ENCODE data around the gene B3GAT3. TPM values are rescaled to one million over a fixed set of nuclear protein-coding genes. Genes with fewer than 3 reads are reported as not detected.
"Not testable (repeated sequence)": the region's sequence is repeated elsewhere in the genome, so short reads cannot be mapped to it uniquely, and the experiment has no call there.

B3GAT3 gene
- total RNA-seq, 1 experiment from 2014 or later: 23.3 TPM

DNA sequence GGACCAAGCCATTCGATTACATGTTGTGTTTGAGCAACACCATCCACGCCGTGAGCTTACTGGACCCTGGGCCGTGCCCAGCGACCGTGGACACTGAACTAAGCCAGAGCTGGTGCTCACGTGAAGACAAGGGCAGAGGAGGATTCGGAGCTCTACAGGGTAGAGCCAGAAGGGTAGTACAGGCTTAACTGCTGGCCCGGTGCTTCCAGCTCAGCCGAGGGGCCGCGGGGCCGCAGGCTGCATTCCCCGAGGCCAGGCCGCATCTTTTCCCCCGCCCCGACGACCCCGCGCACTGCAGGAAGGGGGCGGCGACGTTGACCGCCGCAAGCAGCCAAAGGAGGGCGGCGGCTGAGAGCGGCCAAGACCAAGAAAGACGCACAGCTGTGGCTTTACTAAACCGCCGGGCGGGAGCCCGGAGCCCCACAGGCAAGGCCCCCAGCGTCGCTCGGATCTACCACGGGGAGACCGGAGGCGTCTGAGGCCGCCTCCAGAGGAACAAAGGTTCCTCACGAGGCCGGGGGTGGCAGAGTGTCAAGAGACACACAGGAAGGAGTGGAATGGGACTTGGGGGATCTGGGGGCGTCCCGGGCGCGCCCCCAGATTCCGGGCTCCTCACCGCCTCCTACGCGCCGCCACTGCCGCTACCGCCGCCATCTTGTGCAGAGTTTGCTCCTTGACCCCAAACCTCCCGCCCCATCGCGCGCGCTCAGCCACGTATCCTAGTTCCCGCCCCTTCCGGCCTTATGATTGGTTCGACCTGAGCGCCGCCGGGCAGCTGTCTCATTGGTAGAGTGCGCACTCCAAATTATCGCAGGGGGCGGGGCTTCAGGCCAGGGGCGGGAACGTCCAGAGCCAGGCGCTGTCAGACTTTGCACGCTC lies 24.4 kb upstream of the B3GAT3 start, which contains the start of gene GANAB:
Gene GANAB (minus strand): TSS at position 668 of the 879 bp plus-strand sequence. CDS start 14 bp downstream, at position 654.
- DNase-seq (ENCODE audit: low read depth): peak; percentile 97

- DNase-seq (ENCODE audit: low read depth): no peak
Measured at GRCh38 chr11:62645671-62645945, 23.8 kb upstream of the B3GAT3 start.

- DNase-seq (ENCODE audit: low read depth): no peak
Measured at GRCh38 chr11:62644220-62644619, 22.4 kb upstream of the B3GAT3 start.

DNA sequence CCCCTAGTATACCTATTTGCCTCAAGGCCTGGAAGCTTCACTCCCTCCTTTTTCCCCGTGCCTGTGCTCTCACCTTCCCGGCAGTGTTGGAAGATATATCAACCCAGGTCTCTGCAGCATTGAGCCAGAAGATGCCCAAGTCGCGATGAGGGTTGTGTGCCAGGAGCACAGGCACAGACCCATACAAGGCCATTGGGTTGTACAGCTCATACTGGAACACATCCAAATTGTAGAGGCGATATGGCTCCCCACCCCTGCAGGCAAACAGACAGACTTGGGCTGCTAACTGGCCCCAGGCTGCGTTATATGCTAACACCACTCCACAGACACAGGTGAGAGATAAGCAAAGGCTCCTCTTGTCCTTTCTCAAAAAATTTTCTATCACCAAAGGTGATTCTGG lies 10.7 kb upstream of the B3GAT3 start:
- DNase-seq (ENCODE audit: low read depth): no peak

DNA sequence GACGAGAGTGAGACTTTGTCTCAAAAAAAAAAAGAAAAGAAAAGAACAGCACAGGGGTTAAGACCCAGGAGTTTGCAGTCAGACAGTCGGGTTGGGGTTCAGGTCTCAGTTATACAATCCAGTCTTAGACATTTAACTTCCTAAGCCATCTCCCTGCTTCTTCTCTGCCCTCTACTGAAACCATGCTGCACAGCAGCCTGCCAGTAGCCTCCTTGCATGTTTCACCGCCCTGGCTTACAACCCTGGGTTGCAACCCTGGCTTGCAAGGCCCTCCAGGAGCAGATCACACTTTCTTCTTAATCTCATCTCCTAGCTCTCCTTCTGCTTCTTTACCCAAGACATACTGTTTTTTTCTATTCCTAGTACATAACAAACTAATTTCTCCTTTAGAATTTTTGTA lies 5.9 kb upstream of the B3GAT3 start:
- DNase-seq (ENCODE audit: low read depth): no peak

GRCh38 chr11:62622476-62623089 lies 797 bp upstream of the B3GAT3 start:
- DNase-seq (ENCODE audit: low read depth): no peak

DNA sequence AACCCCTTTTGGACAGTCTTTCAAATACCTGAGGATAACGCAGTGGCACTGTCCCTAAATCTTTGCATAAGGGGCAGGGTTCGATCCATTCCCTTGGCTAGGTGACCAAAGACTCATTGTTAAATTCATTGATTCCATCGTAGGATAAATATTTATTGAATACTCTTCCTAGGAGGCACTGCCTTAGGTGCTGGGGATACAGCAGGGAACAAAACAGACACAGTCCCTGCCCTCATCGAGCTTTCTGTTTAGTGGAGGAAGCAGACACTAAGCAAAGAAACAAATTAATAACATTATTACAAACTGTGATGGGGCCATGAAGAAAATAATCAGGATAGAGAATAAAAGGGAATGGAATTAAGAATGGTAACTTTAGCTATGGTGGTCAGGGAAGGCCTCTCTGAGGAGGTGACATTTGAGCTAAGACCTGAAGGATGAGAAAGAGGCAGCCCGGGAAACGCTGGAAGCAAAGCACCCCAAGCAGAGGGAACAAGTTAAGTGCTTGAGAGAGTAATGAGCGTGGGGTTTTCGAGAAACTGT lies 689 bp downstream of the B3GAT3 start:
- DNase-seq (ENCODE audit: low read depth): no peak

GRCh38 chr11:62616957-62617356 lies 4.8 kb downstream of the B3GAT3 start:
- not testable (repeated sequence) for DNase-seq (ENCODE audit: low read depth)

DNA sequence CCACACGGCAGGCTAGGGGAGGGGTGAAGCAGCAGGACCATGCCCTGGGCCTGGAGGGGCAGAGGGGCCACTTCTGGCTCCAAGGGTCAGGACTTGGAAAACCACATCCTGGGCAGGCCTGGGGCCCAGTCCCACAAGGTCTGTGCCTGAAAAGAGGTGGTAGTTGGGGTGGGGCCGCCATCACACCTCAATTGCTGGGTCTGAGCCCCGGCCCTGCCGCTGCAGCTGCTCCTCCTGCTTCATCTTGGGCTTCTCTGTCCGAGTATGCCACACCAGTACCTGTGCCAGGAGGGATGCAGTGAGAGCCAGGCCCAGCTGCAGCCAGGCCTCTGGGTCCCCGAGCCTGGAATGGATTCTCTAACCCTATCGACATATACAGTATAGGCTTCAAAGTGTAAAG lies 6.3 kb downstream of the B3GAT3 start:
- no peak for DNase-seq (ENCODE audit: low read depth)

- DNase-seq (ENCODE audit: low read depth): no peak
Measured at GRCh38 chr11:62614275-62614674, 7.5 kb downstream of the B3GAT3 start.

GRCh38 chr11:62613291-62613778 lies 8.5 kb downstream of the B3GAT3 start:
- DNase-seq (ENCODE audit: low read depth): no peak

DNA sequence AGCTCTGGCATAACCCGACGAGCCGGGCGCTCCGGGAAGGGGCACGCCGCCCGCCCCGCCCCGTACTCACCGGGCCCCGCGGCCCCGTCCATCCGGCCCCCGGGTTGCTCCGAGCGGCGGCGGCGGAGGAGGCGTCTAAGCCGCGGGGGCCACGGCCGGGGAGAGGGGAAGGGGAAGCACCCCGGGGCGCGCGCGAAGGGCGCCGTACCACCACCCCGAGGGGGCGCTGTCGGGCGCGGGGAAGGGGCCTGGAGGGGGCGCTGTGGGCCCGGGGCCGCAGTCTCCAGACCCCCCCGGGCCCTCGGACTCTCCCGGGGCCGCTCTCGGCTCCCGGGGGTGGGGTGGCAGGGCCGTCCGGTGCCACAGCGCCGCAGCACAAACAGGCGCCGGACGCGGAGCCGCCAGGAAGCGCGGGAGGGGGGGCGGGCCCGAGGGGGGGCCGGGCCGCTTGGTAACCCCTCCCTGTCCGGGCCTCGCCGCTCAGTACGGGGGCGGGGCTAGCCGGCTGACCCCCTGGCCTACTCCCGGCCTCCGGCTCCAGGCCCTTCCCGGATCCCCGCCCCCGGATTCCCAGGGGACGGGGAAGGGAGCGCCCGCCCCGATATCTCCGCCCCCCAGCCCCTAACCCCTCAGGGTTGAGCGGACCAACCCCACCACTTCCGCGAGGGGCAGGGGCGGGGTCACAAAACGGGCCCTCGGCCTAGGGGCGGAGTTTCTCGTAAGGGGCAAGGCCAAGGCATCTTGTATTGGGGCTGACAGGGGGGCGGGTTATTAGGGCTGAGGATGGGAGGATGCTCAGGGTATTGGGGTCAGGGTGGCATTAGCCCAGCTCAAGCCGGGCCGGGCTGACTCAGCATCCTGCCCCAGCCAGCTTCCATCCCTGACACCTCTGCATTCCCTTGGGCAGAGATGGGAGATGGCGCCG lies 9.2 kb downstream of the B3GAT3 start, which contains the start of the genes EML3 and ROM1:
Gene EML3 (minus strand): TSS at position 410 of the 925 bp plus-strand sequence. CDS start 318 bp downstream, at position 92.
Gene ROM1 (plus strand): TSS at position 892 of the 925 bp plus-strand sequence. CDS start 25 bp downstream, at position 917.
- peak; percentile 88 for DNase-seq (ENCODE audit: low read depth)

GRCh38 chr11:62611705-62612365 lies 10.0 kb downstream of the B3GAT3 start:
- peak; percentile 77 for DNase-seq (ENCODE audit: low read depth)

DNA sequence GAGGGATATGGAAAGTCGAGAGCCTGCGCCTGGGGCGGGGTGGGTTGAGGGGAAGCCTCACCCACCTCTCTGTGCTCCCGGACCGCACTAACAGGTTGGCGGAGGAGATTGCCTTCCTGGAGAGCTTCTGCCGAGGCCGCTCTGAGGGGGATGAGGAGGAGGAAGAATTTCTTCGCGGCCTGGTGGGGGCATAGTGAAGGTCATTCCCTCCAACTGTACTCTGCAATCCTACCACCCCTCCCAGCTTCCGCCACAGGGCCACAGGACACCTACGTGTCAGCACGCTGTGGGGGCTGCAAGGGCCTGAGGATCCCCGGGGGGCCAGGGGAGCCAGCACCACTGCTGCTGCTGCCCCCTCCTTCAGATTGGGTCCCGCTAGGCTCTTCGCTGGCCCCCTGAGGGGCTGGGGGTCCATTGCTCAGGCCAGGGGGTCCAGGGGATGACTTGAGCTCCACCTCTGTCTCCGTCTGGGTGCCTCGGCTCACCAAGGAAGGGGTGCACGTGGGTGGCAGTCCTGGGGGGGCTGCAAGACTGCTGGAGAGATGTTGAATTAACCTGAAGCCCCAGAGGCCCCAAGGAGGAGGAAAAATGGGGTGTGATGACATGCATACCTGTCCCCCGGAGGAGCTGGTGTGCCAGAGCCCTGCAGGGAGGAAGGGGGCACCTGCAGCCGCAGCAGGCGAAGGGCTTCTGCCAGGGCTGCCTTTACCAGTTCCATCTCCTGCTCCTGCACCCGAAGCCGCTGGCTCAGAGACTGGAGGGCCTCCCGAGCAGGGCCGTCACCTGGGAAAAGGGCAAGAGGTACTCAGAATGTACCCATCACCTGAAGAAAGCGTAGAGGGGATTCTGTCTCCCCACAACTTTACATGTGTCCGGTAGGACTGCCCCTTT lies 10.7 kb downstream of the B3GAT3 start:
- DNase-seq (ENCODE audit: low read depth): no peak

GRCh38 chr11:62610403-62610802 lies 11.4 kb downstream of the B3GAT3 start:
- DNase-seq (ENCODE audit: low read depth): no peak

DNA sequence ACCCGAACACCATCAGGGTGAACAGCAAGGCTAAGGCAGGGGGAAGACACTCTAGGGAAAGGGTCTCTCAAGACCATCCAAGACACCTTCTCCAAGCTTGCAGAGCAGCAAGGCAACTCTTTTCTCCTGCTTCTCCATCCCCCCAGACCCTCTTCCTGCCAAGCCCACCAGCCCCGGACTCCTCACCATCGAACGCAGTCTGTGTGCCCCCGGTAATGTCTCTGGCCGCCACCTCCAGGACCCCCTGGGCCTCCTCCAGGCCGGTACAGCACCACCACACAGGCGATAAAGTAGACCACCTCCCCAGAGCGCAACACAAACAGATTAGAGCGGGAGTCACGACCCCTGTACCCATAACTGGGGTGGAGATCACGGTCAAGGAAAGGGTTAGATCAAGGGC lies 13.0 kb downstream of the B3GAT3 start:
- no peak for DNase-seq (ENCODE audit: low read depth)

DNA sequence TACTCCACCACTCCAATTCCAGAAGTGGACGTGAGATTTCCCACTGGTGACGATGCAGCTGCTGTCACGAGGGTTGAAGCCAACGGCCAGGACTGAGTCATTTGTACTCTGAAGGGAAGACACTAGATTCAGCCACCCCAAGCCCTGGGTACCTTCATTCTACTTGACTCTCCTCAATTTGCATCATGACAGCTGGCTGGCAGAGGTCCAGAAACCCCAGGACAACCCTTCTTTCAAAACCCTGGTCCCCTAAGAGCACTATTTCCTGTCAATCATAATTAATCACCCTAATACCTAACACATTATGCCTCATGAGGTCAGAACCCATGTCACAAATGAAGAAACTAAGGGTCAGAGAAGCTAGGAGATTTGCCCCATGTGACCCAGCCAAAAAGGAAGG lies 14.1 kb downstream of the B3GAT3 start:
- DNase-seq (ENCODE audit: low read depth): no peak

DNA sequence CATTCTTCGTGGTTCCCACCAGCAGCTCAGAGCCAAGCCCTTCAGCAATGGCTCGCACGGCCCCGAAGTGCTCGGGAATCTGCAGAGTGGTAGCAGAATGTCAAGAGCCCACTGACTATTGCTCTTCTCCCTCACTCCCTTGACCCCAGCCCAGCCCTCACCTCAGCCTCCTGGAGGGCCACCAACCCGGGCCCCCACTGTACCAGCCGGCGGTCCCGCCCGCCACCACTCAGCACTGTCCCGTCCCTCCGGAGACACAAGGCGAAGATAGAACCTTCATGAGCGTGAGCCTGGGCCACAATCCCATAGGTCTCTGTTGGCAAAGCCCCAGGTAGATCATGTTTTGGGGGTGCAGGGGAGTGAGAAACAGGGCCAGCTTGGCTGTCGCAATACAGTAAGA lies 15.9 kb downstream of the B3GAT3 start:
- no peak for DNase-seq (ENCODE audit: low read depth)

GRCh38 chr11:62605467-62605866 lies 16.3 kb downstream of the B3GAT3 start:
- no peak for DNase-seq (ENCODE audit: low read depth)

Measured in RPMI7951 (cell line).